Hematopoietic multipotent progenitor cell treated with erythropoietin and hydrocortisone succinate and interleukin-3 and kit ligand, for 4 days (in vitro differentiated cells): ENCODE measurements around the gene PREX1.

Experiments used
- DNase-seq: peaks from one replicate; pipeline ENCODE4 v3.0.0-alpha.2; 2015

Gene PREX1

GRCh38 chr20:48747840-48748414 is 79.9 kb downstream of the PREX1 start:
- DNase-seq, result peak; percentile 43

- no peak for DNase-seq
Observed at GRCh38 chr20:48745330-48745729, 82.5 kb downstream of the PREX1 start.

GRCh38 chr20:48744515-48744914 is 83.3 kb downstream of the PREX1 start:
- no peak for DNase-seq

GRCh38 chr20:48743807-48744206 is 84.0 kb downstream of the PREX1 start:
- no peak for DNase-seq

- DNase-seq, result no peak
Observed at GRCh38 chr20:48742912-48743680, 84.7 kb downstream of the PREX1 start.

GRCh38 chr20:48742233-48742632 is 85.6 kb downstream of the PREX1 start:
- DNase-seq, result no peak

- no peak for DNase-seq
Observed at GRCh38 chr20:48741669-48742068, 86.1 kb downstream of the PREX1 start.

- DNase-seq, result no peak
Observed at GRCh38 chr20:48740712-48741111, 87.1 kb downstream of the PREX1 start.

- no peak for DNase-seq
Observed at GRCh38 chr20:48740292-48740649, 87.5 kb downstream of the PREX1 start.

GRCh38 chr20:48739395-48740291 is 88.2 kb downstream of the PREX1 start:
- no peak for DNase-seq

- DNase-seq, result peak; percentile 53
Observed at GRCh38 chr20:48738399-48739304, 89.1 kb downstream of the PREX1 start.

GRCh38 chr20:48738094-48738398 is 89.8 kb downstream of the PREX1 start:
- no peak for DNase-seq

GRCh38 chr20:48737434-48738093 is 90.2 kb downstream of the PREX1 start:
- DNase-seq, result no peak

GRCh38 chr20:48736636-48737035 is 91.2 kb downstream of the PREX1 start:
- DNase-seq, result no peak

GRCh38 chr20:48736231-48736630 is 91.6 kb downstream of the PREX1 start:
- DNase-seq, result no peak

GRCh38 chr20:48735112-48735511 is 92.7 kb downstream of the PREX1 start:
- no peak for DNase-seq

- DNase-seq, result no peak
Observed at GRCh38 chr20:48734104-48734749, 93.6 kb downstream of the PREX1 start.

- peak; percentile 62 for DNase-seq
Observed at GRCh38 chr20:48733296-48733790, 94.5 kb downstream of the PREX1 start.

GRCh38 chr20:48732081-48732829 is 95.5 kb downstream of the PREX1 start:
- no peak for DNase-seq

GRCh38 chr20:48731536-48731935 is 96.3 kb downstream of the PREX1 start:
- DNase-seq, result no peak

- DNase-seq, result no peak
Observed at GRCh38 chr20:48730977-48731376, 96.8 kb downstream of the PREX1 start.
